K562 (cell line): Measurements from ENCODE around the gene DIP2C.

Experiments used
- EGR1 ChIP-seq: fragments of 450-650 bp; conservative IDR thresholded peaks from 2 replicates; pipeline ENCODE4 v1.6.1; 2017; ENCODE audit warnings: mild to moderate bottlenecking
- EZH2 ChIP-seq: IDR thresholded peaks from 2 replicates; pipeline ENCODE4 v1.6.1; 2012; ENCODE audit warnings: low read depth, mild to moderate bottlenecking, inconsistent platforms, low read length, borderline replicate concordance
- GTF2F1 ChIP-seq: IDR thresholded peaks from 2 replicates; pipeline ENCODE4 v1.6.1; 2011; ENCODE audit warnings: low read depth, low read length, improper control_type of control experiment
- YY1 ChIP-seq, 3 experiments: IDR thresholded peaks; 2 replicates each; pipeline ENCODE4 v1.6.1; 2011; ENCODE audit warnings: low read length in 2 of 3, mild to moderate bottlenecking in 2 of 3, moderate library complexity in 2 of 3, borderline replicate concordance in 1 of 3, control low read depth in 1 of 3, low read depth in 1 of 3; ENCODE audit not compliant: insufficient read depth in 3 of 3, insufficient replicate concordance in 2 of 3, control insufficient read depth in 1 of 3, insufficient read length in 1 of 3; ENCODE audit errors: extremely low read depth in 1 of 3
- ZNF76 ChIP-seq: fragments of 250-450 bp; sonication (Bioruptor Pico); IDR thresholded peaks from 2 replicates; pipeline ENCODE4 v1.4.0; 2020; ENCODE audit warnings: mild to moderate bottlenecking, moderate library complexity, borderline replicate concordance

GRCh38 chr10:508726-509125, 180.7 kb downstream of the DIP2C start:
- TF ChIP-seq EZH2, result no peak
- no peak for TF ChIP-seq YY1 (IDR thresholded peaks at IDR 0.05; ENCODE audit: borderline replicate concordance in 1 of 3, control insufficient read depth in 1 of 3, extremely low read depth in 1 of 3, insufficient read depth in 3 of 3, insufficient read length in 1 of 3, insufficient replicate concordance in 2 of 3, low read depth in 1 of 3, low read length in 2 of 3)
- TF ChIP-seq EGR1, result no peak
- TF ChIP-seq GTF2F1, result no peak
- no peak for TF ChIP-seq ZNF76 (CRISPR knock-in tag)
